GM18511 (cell line): ENCODE results near the gene RAPGEF4.

Experiments used
- ATAC-seq: cut with Tn5 transposase; IDR thresholded peaks from one replicate; pipeline ENCODE4 v1.9.1; 2021; ENCODE audit warnings: mild to moderate bottlenecking, moderate library complexity; ENCODE audit not compliant: unreplicated experiment

The RAPGEF4 gene

DNA sequence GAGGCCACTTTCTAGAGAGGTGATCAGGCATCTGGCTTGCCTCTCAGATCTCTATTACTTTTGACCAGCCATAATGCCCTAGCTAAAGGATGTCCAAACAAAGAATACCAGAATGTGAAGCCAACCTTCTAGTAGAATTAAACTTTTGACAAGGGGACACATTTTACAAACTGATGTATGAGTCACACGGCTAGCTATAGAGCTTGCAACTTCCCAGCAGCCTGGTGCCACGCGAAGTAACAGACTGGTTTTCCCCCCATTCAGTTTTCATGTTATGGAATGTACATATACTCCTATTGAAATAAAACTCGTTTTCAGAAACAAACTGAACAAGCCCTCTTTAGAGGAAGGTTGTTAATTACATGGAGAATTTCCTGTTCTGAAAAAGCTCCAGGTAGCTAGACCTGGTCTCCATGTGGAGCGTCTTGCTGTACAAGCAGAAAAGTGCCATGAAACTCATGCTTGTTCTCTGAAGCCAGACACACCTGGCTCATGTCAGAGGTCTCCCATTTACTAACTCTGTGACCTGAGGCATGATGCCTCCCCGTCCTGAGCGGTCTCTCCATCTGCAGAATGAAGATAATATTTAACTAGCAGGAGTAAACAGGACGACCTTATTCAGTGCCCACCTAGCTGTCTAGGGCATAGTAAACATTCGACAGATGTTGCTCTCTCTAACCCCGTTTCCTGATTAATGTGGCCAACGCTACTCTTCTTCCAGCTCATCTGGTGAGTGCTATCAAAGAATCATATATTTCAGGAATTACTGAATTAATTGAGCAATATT is 258.5 kb downstream of the RAPGEF4 start:
- no peak for ATAC-seq

DNA sequence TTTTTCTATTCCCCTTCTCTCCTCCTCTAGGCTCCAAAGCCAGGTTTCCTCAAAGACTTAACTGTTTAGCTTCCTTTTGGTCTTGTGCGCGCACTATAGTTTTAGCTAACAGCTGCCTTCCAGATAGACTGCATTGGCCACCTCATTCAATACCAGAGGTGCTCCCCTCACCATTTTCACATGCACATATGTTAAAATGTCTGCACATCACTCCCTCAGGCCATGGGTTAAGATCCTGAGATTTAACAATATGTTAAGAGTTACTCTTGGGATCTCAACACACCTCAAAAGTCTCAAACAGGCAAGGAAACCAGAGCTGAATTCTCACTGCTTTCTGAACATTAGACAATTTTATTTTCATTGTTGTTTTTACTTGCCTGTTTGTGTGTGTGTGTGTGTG is 259.2 kb downstream of the RAPGEF4 start:
- ATAC-seq = no peak

DNA sequence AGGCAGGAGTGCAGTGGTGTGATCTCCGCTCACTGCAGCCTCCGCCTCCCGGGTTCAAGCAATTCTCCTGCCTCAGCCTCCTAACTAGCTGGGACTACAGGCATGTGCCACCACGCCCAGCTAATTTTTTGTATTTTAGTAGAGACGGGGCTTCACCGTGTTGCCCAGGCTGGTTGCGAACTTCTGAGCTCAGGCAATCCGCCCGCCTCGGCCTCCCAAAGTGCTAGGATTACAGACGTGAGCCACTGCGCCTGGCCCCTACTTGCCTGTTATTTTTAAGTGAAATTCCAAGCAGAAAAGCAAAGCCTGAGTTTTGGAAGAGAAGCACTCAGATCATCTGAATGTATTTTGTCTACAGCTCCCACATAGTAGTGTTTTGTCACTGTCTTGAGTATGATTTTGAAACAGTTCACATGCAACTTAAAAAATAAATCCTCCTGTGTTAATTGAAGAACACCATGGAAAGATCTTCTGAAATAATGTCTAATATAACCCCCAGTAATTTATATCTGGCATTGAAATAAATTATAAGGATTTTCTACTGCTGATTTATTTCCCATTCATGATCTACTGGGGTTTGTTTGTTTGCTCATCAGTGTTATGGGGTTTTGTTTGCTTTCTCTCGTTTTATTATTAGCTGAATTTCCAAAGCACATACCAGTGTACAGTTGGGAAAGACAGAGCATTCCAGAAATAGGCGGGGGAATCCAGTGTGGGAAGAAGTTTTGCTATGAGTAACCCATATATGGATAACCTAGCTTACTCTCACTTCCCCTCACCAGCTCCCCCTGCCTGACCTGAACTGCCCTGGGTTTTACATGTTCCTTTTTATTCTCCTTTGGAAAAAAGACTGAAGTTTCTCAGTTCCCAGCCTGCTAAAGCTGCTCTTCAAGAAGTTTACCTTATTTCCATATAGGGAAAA is 259.9 kb downstream of the RAPGEF4 start:
- ATAC-seq = no peak

GRCh38 chr2:172996387-172996961 is 260.8 kb downstream of the RAPGEF4 start:
- no peak for ATAC-seq

DNA sequence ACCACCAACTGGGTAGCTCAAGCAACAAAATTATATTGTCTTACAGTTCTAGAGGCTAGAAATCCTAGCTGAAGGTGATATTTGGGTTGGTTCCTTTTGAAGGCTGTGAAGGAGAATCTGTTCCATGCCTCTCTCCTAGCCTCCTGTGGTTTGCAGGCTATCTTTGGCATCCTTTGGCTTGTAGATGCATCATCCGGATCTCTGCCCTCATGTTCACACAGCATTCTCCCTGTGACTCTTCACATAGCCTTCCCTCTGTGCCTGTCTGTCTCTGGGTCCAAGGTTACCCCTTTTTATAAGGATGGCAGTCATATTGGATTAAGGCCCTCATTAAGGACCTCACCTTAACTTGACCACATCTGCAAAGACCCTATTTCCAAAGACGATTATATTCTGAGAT is 261.4 kb downstream of the RAPGEF4 start:
- ATAC-seq = no peak

DNA sequence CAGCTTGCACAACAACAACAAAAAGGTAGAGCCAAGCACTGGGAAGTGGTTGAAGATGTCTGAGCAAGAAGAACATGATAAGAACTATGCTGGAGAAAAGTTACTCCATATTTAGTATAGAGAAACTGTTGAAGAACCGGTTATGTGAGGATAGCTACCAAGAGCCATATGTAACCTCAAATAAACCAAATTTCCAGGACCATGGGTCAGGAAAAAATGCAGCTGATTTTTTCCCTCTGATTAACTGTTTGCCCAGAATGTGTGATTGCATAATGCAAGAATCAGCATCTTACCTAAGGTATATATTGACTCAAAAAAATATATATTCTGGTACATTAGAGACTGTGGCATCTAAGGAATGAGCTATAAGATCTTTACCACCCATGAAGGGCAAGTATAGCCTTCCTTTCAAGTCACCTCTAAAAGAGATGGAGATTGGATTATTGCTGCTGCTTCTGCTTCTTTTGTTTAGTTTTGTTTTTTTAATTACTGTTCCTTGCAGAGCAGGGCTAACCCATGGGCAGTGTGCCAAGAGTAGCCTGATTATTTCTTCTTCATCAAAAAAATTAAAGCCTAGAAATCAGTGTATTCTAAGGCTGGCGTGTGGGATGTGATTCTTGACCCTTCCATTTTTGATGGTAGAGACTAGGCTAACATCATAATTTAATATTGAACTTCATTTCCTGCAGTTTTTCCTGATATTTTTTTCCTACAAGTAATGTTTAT is 263.1 kb downstream of the RAPGEF4 start:
- no peak for ATAC-seq

- ATAC-seq = no peak
Measured at GRCh38 chr2:172999641-173000386, 264.2 kb downstream of the RAPGEF4 start.

- ATAC-seq = no peak
Measured at GRCh38 chr2:173001664-173002604, 266.3 kb downstream of the RAPGEF4 start.

DNA sequence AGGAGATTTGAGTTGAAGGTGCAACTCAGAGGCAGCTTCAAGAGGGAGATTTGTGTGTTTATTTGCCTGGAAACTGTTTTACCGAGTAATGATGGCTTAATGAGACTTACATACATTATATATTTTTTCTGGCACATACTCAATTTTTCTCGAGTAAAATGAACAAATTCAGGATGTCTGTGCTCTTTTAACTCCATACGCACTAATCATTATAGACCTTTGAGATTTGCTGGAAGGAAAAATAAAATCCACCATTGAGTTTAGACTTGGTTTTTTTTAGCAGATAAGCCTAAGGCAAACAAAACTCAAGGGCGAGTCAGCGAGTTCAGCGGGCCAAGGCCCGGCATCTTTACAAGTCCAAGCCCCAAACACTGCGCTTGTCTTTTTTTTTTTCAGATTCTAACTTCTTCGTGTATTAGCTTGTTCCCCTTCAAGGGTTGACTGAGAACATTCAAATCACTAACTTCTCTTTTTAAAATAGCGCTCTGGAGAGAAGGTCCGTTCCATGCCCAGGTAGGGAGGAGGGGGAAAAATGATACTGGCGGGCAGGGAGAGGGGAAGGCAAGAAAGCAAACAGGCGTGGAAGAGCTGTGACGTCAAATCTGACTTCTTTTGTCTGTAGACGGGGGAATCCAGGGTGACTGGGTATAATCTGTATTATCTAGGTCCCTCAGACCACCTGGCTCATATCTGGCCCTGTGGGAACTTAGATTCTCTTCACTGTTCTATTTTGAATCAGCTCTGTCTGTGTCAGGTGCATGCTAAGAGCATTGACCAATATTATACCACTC is 267.3 kb downstream of the RAPGEF4 start:
- no peak for ATAC-seq

- no peak for ATAC-seq
Measured at GRCh38 chr2:173008786-173009185, 273.1 kb downstream of the RAPGEF4 start.

GRCh38 chr2:173010233-173010632 is 274.6 kb downstream of the RAPGEF4 start:
- no peak for ATAC-seq

- ATAC-seq = no peak
Measured at GRCh38 chr2:173016451-173016850, 280.8 kb downstream of the RAPGEF4 start.

DNA sequence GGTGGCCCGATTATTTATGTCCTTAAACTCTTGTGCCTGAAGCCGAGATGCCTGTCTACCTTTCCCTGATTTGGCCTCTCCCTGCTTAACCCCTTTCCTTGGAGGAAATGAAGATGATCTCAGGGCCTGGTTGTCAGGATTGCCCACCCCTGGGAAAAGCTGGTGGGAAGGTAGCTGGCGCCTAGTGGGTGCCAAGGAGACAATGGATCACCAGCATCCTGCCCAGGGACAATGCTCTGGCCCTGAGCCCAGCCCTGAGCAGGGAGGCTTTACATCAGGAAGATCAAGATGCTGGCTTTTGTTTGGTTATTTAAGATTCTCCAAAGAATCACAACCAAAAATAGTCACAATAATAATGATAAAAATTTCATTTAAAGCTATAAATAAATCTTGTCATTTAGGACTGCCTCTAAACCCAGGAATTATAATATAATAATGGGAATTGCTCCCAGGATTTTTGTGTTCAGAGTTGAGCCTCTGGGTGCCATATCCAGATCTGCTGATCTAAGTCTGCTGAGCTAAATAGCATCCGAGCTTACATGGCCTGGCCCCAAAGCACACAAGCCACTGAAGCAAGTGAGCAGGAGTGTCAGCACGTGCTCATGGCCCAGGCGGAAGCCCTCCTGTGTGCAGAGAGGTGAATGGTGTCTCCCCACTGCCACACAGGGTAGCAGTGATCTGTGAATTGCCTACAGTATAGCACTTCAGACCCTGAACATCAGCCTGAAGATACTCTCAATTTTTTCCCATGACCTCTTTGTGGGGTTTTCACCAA is 282.2 kb downstream of the RAPGEF4 start:
- ATAC-seq = no peak

DNA sequence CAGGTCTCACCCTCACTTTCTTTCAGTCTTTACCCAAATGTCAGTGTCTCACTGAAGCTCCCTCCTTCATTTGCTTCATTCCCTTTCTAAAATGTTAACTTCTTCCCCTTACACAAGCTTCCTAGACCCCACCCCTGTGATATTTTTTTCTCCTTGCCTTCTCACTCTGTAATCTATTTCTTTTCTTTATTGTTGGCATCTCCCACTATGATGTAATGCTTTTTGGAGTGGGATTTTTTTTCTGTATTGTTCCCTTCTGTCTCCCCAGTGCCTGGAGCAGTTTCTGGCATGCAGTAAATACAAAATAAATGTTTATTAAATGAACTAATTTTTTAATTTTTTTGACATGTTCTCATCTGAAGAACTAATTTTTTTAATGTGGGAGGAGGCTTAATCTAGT is 284.1 kb downstream of the RAPGEF4 start:
- ATAC-seq = no peak

- ATAC-seq = no peak
Measured at GRCh38 chr2:173021939-173022371, 286.3 kb downstream of the RAPGEF4 start.

GRCh38 chr2:173023718-173024117 is 288.1 kb downstream of the RAPGEF4 start:
- no peak for ATAC-seq

- ATAC-seq = no peak
Measured at GRCh38 chr2:173026479-173026878, 290.8 kb downstream of the RAPGEF4 start.
